ENCODE results near the gene SPECC1.

GRCh38 chr17:20092973-20093626, 83.9 kb downstream of the SPECC1 start:
- TF ChIP-seq POLR2A (IDR thresholded peaks at IDR 0.05; ENCODE audit: borderline replicate concordance, extremely low read depth, insufficient read depth, insufficient read length) (no peak), POLR2AphosphoS5 (IDR thresholded peaks at IDR 0.05; ENCODE audit: low read depth, low read length) (no peak), JUND (IDR thresholded peaks at IDR 0.05) (no peak), ELF1 (IDR thresholded peaks at IDR 0.05; ENCODE audit: borderline replicate concordance, low read depth) (no peak), ZNF274 (IDR thresholded peaks at IDR 0.05; ENCODE audit: low read depth, low read length) (no peak), EGR1 (IDR thresholded peaks at IDR 0.05; ENCODE audit: low read depth) (no peak), TCF7L2 (IDR thresholded peaks at IDR 0.05; ENCODE audit: borderline replicate concordance, extremely low read depth, insufficient read depth, insufficient read length) (no peak)
- TF ChIP-seq, protein P1, sequence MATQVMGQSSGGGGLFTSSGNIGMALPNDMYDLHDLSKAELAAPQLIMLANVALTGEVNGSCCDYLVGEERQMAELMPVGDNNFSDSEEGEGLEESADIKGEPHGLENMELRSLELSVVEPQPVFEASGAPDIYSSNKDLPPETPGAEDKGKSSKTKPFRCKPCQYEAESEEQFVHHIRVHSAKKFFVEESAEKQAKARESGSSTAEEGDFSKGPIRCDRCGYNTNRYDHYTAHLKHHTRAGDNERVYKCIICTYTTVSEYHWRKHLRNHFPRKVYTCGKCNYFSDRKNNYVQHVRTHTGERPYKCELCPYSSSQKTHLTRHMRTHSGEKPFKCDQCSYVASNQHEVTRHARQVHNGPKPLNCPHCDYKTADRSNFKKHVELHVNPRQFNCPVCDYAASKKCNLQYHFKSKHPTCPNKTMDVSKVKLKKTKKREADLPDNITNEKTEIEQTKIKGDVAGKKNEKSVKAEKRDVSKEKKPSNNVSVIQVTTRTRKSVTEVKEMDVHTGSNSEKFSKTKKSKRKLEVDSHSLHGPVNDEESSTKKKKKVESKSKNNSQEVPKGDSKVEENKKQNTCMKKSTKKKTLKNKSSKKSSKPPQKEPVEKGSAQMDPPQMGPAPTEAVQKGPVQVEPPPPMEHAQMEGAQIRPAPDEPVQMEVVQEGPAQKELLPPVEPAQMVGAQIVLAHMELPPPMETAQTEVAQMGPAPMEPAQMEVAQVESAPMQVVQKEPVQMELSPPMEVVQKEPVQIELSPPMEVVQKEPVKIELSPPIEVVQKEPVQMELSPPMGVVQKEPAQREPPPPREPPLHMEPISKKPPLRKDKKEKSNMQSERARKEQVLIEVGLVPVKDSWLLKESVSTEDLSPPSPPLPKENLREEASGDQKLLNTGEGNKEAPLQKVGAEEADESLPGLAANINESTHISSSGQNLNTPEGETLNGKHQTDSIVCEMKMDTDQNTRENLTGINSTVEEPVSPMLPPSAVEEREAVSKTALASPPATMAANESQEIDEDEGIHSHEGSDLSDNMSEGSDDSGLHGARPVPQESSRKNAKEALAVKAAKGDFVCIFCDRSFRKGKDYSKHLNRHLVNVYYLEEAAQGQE (IDR thresholded peaks at IDR 0.05; ENCODE audit: low read depth), result no peak
- TF ChIP-seq, protein P2, sequence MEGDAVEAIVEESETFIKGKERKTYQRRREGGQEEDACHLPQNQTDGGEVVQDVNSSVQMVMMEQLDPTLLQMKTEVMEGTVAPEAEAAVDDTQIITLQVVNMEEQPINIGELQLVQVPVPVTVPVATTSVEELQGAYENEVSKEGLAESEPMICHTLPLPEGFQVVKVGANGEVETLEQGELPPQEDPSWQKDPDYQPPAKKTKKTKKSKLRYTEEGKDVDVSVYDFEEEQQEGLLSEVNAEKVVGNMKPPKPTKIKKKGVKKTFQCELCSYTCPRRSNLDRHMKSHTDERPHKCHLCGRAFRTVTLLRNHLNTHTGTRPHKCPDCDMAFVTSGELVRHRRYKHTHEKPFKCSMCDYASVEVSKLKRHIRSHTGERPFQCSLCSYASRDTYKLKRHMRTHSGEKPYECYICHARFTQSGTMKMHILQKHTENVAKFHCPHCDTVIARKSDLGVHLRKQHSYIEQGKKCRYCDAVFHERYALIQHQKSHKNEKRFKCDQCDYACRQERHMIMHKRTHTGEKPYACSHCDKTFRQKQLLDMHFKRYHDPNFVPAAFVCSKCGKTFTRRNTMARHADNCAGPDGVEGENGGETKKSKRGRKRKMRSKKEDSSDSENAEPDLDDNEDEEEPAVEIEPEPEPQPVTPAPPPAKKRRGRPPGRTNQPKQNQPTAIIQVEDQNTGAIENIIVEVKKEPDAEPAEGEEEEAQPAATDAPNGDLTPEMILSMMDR (IDR thresholded peaks at IDR 0.05 in 2 of 3, conservative IDR thresholded peaks at IDR 0.05 in 1 of 3; ENCODE audit: borderline replicate concordance in 1 of 3, insufficient read depth in 1 of 3, low read depth in 2 of 3, low read length in 2 of 3), result no peak
- TF ChIP-seq, protein P3, sequence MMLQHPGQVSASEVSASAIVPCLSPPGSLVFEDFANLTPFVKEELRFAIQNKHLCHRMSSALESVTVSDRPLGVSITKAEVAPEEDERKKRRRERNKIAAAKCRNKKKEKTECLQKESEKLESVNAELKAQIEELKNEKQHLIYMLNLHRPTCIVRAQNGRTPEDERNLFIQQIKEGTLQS (IDR thresholded peaks at IDR 0.05), result no peak

Measured in HCT116 (cell line).